ENCODE measurements around the gene DIDO1.

DNA sequence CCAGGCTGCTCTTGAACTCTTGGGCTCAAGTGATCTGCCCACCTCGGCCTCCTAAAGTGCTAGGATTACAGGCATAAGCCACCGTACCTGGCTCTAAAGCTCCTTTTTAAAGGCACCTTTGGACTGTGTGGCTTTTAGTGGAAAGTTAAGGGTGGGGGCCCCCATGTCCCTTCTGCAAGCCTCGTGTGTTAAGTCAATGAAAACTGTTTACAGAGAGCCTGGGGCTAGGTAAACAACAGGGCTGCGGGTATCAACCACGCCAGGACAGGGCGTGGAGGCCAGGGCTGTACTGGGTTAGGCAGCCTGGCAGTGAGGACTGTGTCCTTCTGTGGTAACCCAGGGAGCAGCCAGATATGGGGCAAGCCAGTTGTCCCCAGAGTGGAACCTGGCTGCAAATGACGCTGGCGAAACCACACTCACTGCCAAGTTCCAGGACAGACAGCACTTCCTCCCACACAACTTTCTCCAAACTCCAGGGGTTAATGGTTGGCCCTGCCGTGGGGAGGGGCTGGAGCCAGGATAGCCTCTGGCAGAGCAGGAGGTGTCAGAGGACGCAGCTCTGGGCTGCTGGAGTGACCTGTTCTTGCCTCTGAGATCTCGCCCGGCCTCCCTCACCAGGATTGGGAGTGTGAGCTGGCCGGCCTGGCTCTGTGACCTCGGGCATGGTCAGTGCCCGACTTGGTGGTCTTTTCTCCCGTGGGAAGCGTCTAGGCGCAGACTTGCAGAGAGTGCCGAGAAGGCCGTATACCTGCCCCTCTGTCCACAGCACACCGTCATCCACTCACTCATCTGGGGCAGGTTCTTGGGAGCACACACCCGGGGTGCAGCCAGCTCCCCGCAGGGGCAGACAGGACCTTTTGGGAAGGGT is 29.4 kb upstream of the DIDO1 start:
- TF ChIP-seq POLR2A (IDR thresholded peaks at IDR 0.05): no peak
- TF ChIP-seq EP300 (IDR thresholded peaks at IDR 0.05): no peak
